GM23338 (cell line): ENCODE measurements around the gene CHCHD10. TPM values are rescaled to one million over a fixed set of nuclear protein-coding genes. Genes with fewer than 3 reads are reported as not detected.

Experiments used
- ATAC-seq: fragments of 200-7000 bp; cut with Tn5 transposase; 3 replicates; pipeline ENCODE4 v1.9.1; 2020
- DNase-seq: peaks from one replicate; pipeline ENCODE4 v3.0.0-alpha.2; 2015; ENCODE audit warnings: low spot score
- H2AFZ ChIP-seq: fragments of 200-600 bp; sonication (generic); 2 replicates; pipeline ENCODE4 v1.8.0; 2016; ENCODE audit warnings: antibody characterized with exemption, mild to moderate bottlenecking, moderate library complexity
- H3F3A ChIP-seq: fragments of 200-600 bp; sonication (generic); replicated peaks from 2 replicates; pipeline ENCODE4 v1.8.0; 2017; ENCODE audit warnings: antibody characterized with exemption, mixed run types, low read depth
- H3K27ac ChIP-seq: fragments of 200-600 bp; sonication (generic); 2 replicates; pipeline ENCODE4 v1.6.1; 2016; ENCODE audit warnings: low read depth
- H3K27me3 ChIP-seq: fragments of 200-600 bp; sonication (generic); 2 replicates; pipeline ENCODE4 v1.8.0; 2016; ENCODE audit warnings: mild to moderate bottlenecking, mixed run types, moderate library complexity; ENCODE audit not compliant: insufficient read depth
- H3K36me3 ChIP-seq: fragments of 200-600 bp; sonication (generic); 2 replicates; pipeline ENCODE4 v1.8.0; 2016; ENCODE audit warnings: mild to moderate bottlenecking; ENCODE audit not compliant: insufficient read depth
- H3K4me1 ChIP-seq: fragments of 200-600 bp; sonication (generic); 2 replicates; pipeline ENCODE4 v1.8.0; 2016; ENCODE audit warnings: mild to moderate bottlenecking, moderate library complexity; ENCODE audit not compliant: insufficient read depth
- H3K4me2 ChIP-seq: fragments of 200-600 bp; sonication (generic); 2 replicates; pipeline ENCODE4 v1.7.1; 2017; ENCODE audit warnings: mixed run types
- H3K4me3 ChIP-seq: fragments of 200-600 bp; sonication (generic); 2 replicates; pipeline ENCODE4 v1.6.1; 2016; ENCODE audit warnings: mixed run types
- H3K79me2 ChIP-seq: fragments of 200-600 bp; sonication (generic); replicated peaks from 2 replicates; pipeline ENCODE4 v1.8.0; 2017; ENCODE audit warnings: mild to moderate bottlenecking; ENCODE audit not compliant: insufficient read depth
- H3K9me2 ChIP-seq: fragments of 200-600 bp; sonication (generic); 2 replicates; pipeline ENCODE4 v1.8.0; 2017; ENCODE audit not compliant: insufficient read depth
- H4K20me1 ChIP-seq: fragments of 200-600 bp; sonication (generic); replicated peaks from 2 replicates; pipeline ENCODE4 v1.8.0; 2017; ENCODE audit warnings: mild to moderate bottlenecking; ENCODE audit not compliant: insufficient read depth
- H3K27ac Mint-ChIP-seq: 2 replicates; pipeline ENCODE4 v1.8.0; 2020; ENCODE audit warnings: inconsistent platforms, mild to moderate bottlenecking, moderate library complexity, mixed read lengths
- H3K27me3 Mint-ChIP-seq: 3 replicates; pipeline ENCODE4 v1.8.0; 2022; ENCODE audit warnings: low read depth, mild to moderate bottlenecking, moderate library complexity, mixed read lengths, inconsistent platforms; ENCODE audit not compliant: insufficient read depth, poor library complexity
- H3K36me3 Mint-ChIP-seq: 3 replicates; pipeline ENCODE4 v1.8.0; 2021; ENCODE audit warnings: low read depth, mild to moderate bottlenecking, inconsistent platforms, moderate library complexity, mixed read lengths
- H3K4me1 Mint-ChIP-seq: 3 replicates; pipeline ENCODE4 v1.8.0; 2020; ENCODE audit warnings: mild to moderate bottlenecking, inconsistent platforms, mixed read lengths
- H3K4me3 Mint-ChIP-seq: 3 replicates; pipeline ENCODE4 v1.8.0; 2021; ENCODE audit warnings: moderate library complexity, mild to moderate bottlenecking, inconsistent platforms, mixed read lengths
- H3K9me3 Mint-ChIP-seq: 3 replicates; pipeline ENCODE4 v1.8.0; 2020; ENCODE audit warnings: moderate library complexity, mild to moderate bottlenecking, inconsistent platforms, mixed read lengths
- CREB1 ChIP-seq: fragments of 250-450 bp; sonication (Bioruptor Pico); IDR thresholded peaks from 2 replicates; pipeline ENCODE4 v1.5.0; 2020; ENCODE audit warnings: low read depth, mild to moderate bottlenecking, moderate library complexity
- CTCF ChIP-seq, 2 experiments: fragments of 200-600 bp in 1 of 2; sonication (generic) in 1 of 2; conservative IDR thresholded peaks; 2 replicates each; pipeline versions ENCODE4 v1.5.1 to v1.6.1; 2016 to 2017; ENCODE audit warnings: antibody characterized with exemption in 2 of 2, low read depth in 2 of 2, mild to moderate bottlenecking in 2 of 2, moderate library complexity in 1 of 2
- NANOG ChIP-seq: IDR thresholded peaks from 2 replicates; pipeline ENCODE4 v1.6.1; 2016; ENCODE audit warnings: antibody characterized with exemption, borderline replicate concordance
- POLR2AphosphoS5 ChIP-seq: IDR thresholded peaks from 2 replicates; pipeline ENCODE4 v1.6.1; 2016; ENCODE audit warnings: antibody characterized with exemption, low read depth
- ZNF114 ChIP-seq: fragments of 250-450 bp; sonication (Bioruptor Pico); IDR thresholded peaks from 2 replicates; pipeline ENCODE4 v1.5.0; 2020; ENCODE audit warnings: mild to moderate bottlenecking, moderate library complexity
- polyA plus RNA-seq: library from polyadenylated mRNA; unstranded; fragments of >200 nt; fragmentation: Nextera tagmentation; extraction: Ambion mirVana; gene quantifications from 2 replicates; pipeline ENCODE4 v1.2.1, GENCODE V29; 2016
- total RNA-seq: library from RNA; depleted of rRNA; stranded (reverse); fragments of >200 nt; shearing (Covaris generic); gene quantifications from 2 replicates; pipeline ENCODE4 v1.2.3, GENCODE V29; 2014
- TF ChIP-seq, protein P1 (sequence below): IDR thresholded peaks from 2 replicates; pipeline ENCODE4 v1.6.1; 2016; ENCODE audit warnings: antibody characterized with exemption
- TF ChIP-seq, protein P2 (sequence below): IDR thresholded peaks from one replicate; pipeline ENCODE4 v1.6.1; 2018; ENCODE audit warnings: antibody characterized with exemption; ENCODE audit not compliant: unreplicated experiment

CHCHD10 gene
- total and polyA plus RNA-seq, 2 experiments from 2014 or later, result 11.4 to 101 TPM

- TF ChIP-seq, protein P1, sequence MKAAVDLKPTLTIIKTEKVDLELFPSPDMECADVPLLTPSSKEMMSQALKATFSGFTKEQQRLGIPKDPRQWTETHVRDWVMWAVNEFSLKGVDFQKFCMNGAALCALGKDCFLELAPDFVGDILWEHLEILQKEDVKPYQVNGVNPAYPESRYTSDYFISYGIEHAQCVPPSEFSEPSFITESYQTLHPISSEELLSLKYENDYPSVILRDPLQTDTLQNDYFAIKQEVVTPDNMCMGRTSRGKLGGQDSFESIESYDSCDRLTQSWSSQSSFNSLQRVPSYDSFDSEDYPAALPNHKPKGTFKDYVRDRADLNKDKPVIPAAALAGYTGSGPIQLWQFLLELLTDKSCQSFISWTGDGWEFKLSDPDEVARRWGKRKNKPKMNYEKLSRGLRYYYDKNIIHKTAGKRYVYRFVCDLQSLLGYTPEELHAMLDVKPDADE, result no peak
- TF ChIP-seq CTCF (conservative IDR thresholded peaks at IDR 0.05; ENCODE audit: low read depth in 2 of 2) (no peak), CREB1 (CRISPR knock-in tag) (no peak)
- TF ChIP-seq, protein P2, sequence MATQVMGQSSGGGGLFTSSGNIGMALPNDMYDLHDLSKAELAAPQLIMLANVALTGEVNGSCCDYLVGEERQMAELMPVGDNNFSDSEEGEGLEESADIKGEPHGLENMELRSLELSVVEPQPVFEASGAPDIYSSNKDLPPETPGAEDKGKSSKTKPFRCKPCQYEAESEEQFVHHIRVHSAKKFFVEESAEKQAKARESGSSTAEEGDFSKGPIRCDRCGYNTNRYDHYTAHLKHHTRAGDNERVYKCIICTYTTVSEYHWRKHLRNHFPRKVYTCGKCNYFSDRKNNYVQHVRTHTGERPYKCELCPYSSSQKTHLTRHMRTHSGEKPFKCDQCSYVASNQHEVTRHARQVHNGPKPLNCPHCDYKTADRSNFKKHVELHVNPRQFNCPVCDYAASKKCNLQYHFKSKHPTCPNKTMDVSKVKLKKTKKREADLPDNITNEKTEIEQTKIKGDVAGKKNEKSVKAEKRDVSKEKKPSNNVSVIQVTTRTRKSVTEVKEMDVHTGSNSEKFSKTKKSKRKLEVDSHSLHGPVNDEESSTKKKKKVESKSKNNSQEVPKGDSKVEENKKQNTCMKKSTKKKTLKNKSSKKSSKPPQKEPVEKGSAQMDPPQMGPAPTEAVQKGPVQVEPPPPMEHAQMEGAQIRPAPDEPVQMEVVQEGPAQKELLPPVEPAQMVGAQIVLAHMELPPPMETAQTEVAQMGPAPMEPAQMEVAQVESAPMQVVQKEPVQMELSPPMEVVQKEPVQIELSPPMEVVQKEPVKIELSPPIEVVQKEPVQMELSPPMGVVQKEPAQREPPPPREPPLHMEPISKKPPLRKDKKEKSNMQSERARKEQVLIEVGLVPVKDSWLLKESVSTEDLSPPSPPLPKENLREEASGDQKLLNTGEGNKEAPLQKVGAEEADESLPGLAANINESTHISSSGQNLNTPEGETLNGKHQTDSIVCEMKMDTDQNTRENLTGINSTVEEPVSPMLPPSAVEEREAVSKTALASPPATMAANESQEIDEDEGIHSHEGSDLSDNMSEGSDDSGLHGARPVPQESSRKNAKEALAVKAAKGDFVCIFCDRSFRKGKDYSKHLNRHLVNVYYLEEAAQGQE, result no peak
Observed at GRCh38 chr22:23796461-23796860, 28.7 kb upstream of the CHCHD10 start (continued).

GRCh38 chr22:23793326-23793725 lies 25.6 kb upstream of the CHCHD10 start:
- no peaks in the 10 kb centered on the region for H3K27me3 Mint-ChIP-seq
- Histone ChIP-seq H3K9me2 (no peaks in the 10 kb centered on the region), H2AFZ (no peak overlapping the region), H4K20me1 (peaks cover 25% of the 10 kb centered on the region), H3K4me3 (no peak overlapping the region), H3F3A (0 out of 2 replicates have a peak, but pooled peaks cover 16% of the 10 kb centered on the region), H3K4me2 (no peak overlapping the region), H3K79me2 (peaks cover 55% of the 10 kb centered on the region), H3K27ac (0 out of 2 replicates have a peak overlapping the region, but pooled peaks have one; percentile 14), H3K36me3 (peaks cover 26% of the 10 kb centered on the region), H3K4me1 (peaks cover 14% of the 10 kb centered on the region), H3K27me3 (no peaks in the 10 kb centered on the region)
- H3K36me3 Mint-ChIP-seq, result peaks cover 64% of the 10 kb centered on the region
- no peak for DNase-seq
- no peak for ATAC-seq
- H3K9me3 Mint-ChIP-seq, result no peaks in the 10 kb centered on the region
- H3K4me3 Mint-ChIP-seq, result no peak overlapping the region
- TF ChIP-seq CTCF (conservative IDR thresholded peaks at IDR 0.05; ENCODE audit: low read depth in 2 of 2), result no peak
- no peak for TF ChIP-seq POLR2AphosphoS5
- TF ChIP-seq ZNF114 (CRISPR knock-in tag), result no peak
- no peak for TF ChIP-seq CREB1 (CRISPR knock-in tag)
- TF ChIP-seq NANOG, result no peak
- no peak overlapping the region for H3K27ac Mint-ChIP-seq
- H3K4me1 Mint-ChIP-seq, result peaks cover 13% of the 10 kb centered on the region
